HUES48 (cell line): ENCODE measurements around the gene RSPH1.

Source experiments
- H3K27ac ChIP-seq: one replicate; pipeline ENCODE4 v1.7.0; 2013; ENCODE audit warnings: low read depth, low read length, inconsistent platforms
- H3K27me3 ChIP-seq: 2 replicates; pipeline ENCODE4 v1.6.1; 2013; ENCODE audit warnings: mild to moderate bottlenecking, low read length; ENCODE audit not compliant: control insufficient read depth, insufficient read depth
- H3K36me3 ChIP-seq: 2 replicates; pipeline ENCODE4 v1.6.1; 2013; ENCODE audit warnings: low read length; ENCODE audit not compliant: control insufficient read depth, insufficient read depth
- H3K4me1 ChIP-seq: 2 replicates; pipeline ENCODE4 v1.6.1; 2013; ENCODE audit warnings: mild to moderate bottlenecking, low read length; ENCODE audit not compliant: control insufficient read depth, insufficient read depth
- H3K4me3 ChIP-seq: 2 replicates; pipeline ENCODE4 v1.5.1; 2013; ENCODE audit warnings: mild to moderate bottlenecking, low read depth, low read length
- H3K9ac ChIP-seq: 2 replicates; pipeline ENCODE4 v1.6.1; 2013; ENCODE audit warnings: mild to moderate bottlenecking, low read depth, low read length, moderate library complexity
- H3K9me3 ChIP-seq: 2 replicates; pipeline ENCODE4 v1.6.1; 2013; ENCODE audit warnings: low read length; ENCODE audit not compliant: control insufficient read depth, insufficient read depth

The RSPH1 gene

GRCh38 chr21:42539342-42539741 is 43.3 kb upstream of the RSPH1 start:
- Histone ChIP-seq H3K9me3 (no peaks in the 10 kb centered on the region), H3K36me3 (peaks cover 58% of the 10 kb centered on the region), H3K9ac (no peak overlapping the region), H3K4me3 (no peak overlapping the region), H3K27ac (no peak overlapping the region), H3K4me1 (no peaks in the 10 kb centered on the region), H3K27me3 (no peaks in the 10 kb centered on the region)

GRCh38 chr21:42538479-42539275 is 42.7 kb upstream of the RSPH1 start:
- Histone ChIP-seq H3K4me1 (no peaks in the 10 kb centered on the region), H3K4me3 (no peak overlapping the region), H3K36me3 (peaks cover 51% of the 10 kb centered on the region)

GRCh38 chr21:42537106-42537742 is 41.2 kb upstream of the RSPH1 start:
- H3K36me3 ChIP-seq, result peaks cover 37% of the 10 kb centered on the region
- H3K9me3 ChIP-seq, result no peaks in the 10 kb centered on the region
- H3K4me1 ChIP-seq, result no peaks in the 10 kb centered on the region
- H3K27ac ChIP-seq, result no peak overlapping the region
- H3K9ac ChIP-seq, result no peak overlapping the region
- no peaks in the 10 kb centered on the region for H3K27me3 ChIP-seq
- H3K4me3 ChIP-seq, result no peak overlapping the region

More at GRCh38 chr21:42538479-42539275, 42.7 kb upstream of the RSPH1 start:
- no peaks in the 10 kb centered on the region for H3K9me3 ChIP-seq
- H3K9ac ChIP-seq, result no peak overlapping the region
- no peak overlapping the region for H3K27ac ChIP-seq
- no peaks in the 10 kb centered on the region for H3K27me3 ChIP-seq

GRCh38 chr21:42536601-42537000 is 40.6 kb upstream of the RSPH1 start:
- peaks cover 33% of the 10 kb centered on the region for H3K36me3 ChIP-seq
- H3K9me3 ChIP-seq, result no peaks in the 10 kb centered on the region
- H3K4me1 ChIP-seq, result no peaks in the 10 kb centered on the region
- no peak overlapping the region for H3K4me3 ChIP-seq
- H3K27ac ChIP-seq, result no peak overlapping the region
- H3K27me3 ChIP-seq, result no peaks in the 10 kb centered on the region
- no peak overlapping the region for H3K9ac ChIP-seq

GRCh38 chr21:42535602-42536171 is 39.7 kb upstream of the RSPH1 start:
- H3K27ac ChIP-seq, result no peak overlapping the region
- no peaks in the 10 kb centered on the region for H3K4me1 ChIP-seq
- H3K9me3 ChIP-seq, result no peaks in the 10 kb centered on the region
- H3K9ac ChIP-seq, result no peak overlapping the region
- H3K27me3 ChIP-seq, result no peaks in the 10 kb centered on the region
- H3K4me3 ChIP-seq, result no peak overlapping the region
- peaks cover 30% of the 10 kb centered on the region for H3K36me3 ChIP-seq

- H3K9me3 ChIP-seq, result no peaks in the 10 kb centered on the region
- no peak overlapping the region for H3K27ac ChIP-seq
- no peak overlapping the region for H3K9ac ChIP-seq
- no peaks in the 10 kb centered on the region for H3K4me1 ChIP-seq
- no peaks in the 10 kb centered on the region for H3K27me3 ChIP-seq
- no peak overlapping the region for H3K4me3 ChIP-seq
- H3K36me3 ChIP-seq, result peaks cover 29% of the 10 kb centered on the region
These were observed 38.7 kb upstream of the RSPH1 start for GRCh38 chr21:42534421-42535378.

- Histone ChIP-seq H3K27me3 (no peaks in the 10 kb centered on the region), H3K27ac (no peak overlapping the region), H3K4me1 (no peaks in the 10 kb centered on the region)
These were observed 37.9 kb upstream of the RSPH1 start for GRCh38 chr21:42533963-42534355.

GRCh38 chr21:42533306-42533962 is 37.4 kb upstream of the RSPH1 start:
- Histone ChIP-seq H3K9ac (no peak overlapping the region), H3K4me3 (no peak overlapping the region), H3K4me1 (no peaks in the 10 kb centered on the region), H3K27ac (no peak overlapping the region), H3K9me3 (no peaks in the 10 kb centered on the region), H3K27me3 (no peaks in the 10 kb centered on the region), H3K36me3 (peaks cover 25% of the 10 kb centered on the region)

More at GRCh38 chr21:42533963-42534355, 37.9 kb upstream of the RSPH1 start:
- Histone ChIP-seq H3K36me3 (peaks cover 25% of the 10 kb centered on the region), H3K9me3 (no peaks in the 10 kb centered on the region), H3K4me3 (no peak overlapping the region), H3K9ac (no peak overlapping the region)

- Histone ChIP-seq H3K36me3 (peaks cover 25% of the 10 kb centered on the region), H3K27ac (no peak overlapping the region), H3K9me3 (no peaks in the 10 kb centered on the region), H3K27me3 (no peaks in the 10 kb centered on the region), H3K4me3 (no peak overlapping the region), H3K9ac (no peak overlapping the region), H3K4me1 (no peaks in the 10 kb centered on the region; the same call in 1 of the 2 replicates)
These were observed 36.6 kb upstream of the RSPH1 start for GRCh38 chr21:42532466-42533181.

GRCh38 chr21:42531771-42532170 is 35.7 kb upstream of the RSPH1 start:
- Histone ChIP-seq H3K4me3 (no peak overlapping the region), H3K4me1 (no peaks in the 10 kb centered on the region; the same call in 1 of the 2 replicates), H3K9ac (no peak overlapping the region), H3K36me3 (peaks cover 23% of the 10 kb centered on the region), H3K27ac (no peak overlapping the region), H3K9me3 (no peaks in the 10 kb centered on the region), H3K27me3 (no peaks in the 10 kb centered on the region)
